HTERT RPE-1 (cell line): ENCODE data around the gene ABI3.

Source experiments
- in situ Hi-C: fragments of 300-500 bp; cut with MboI; formaldehyde crosslinking; loops from 4 replicates; pipeline ENCODE4 v1.14.3; 2020; ENCODE audit warnings: low sequenced_read_pairs

ABI3 gene

GRCh38 chr17:49224198-49224996 lies 13.9 kb downstream of the ABI3 start:
- in situ Hi-C loops, result no loop called here

- in situ Hi-C loops, result no loop called here
These were observed 14.5 kb downstream of the ABI3 start for GRCh38 chr17:49224997-49225337.

GRCh38 chr17:49225554-49226236 lies 15.2 kb downstream of the ABI3 start:
- in situ Hi-C loops, result no loop called here

GRCh38 chr17:49226771-49227435 lies 16.4 kb downstream of the ABI3 start:
- in situ Hi-C loops, result no loop called here

GRCh38 chr17:49227436-49228261 lies 17.1 kb downstream of the ABI3 start:
- in situ Hi-C loops, result no loop called here

GRCh38 chr17:49229076-49229804 lies 18.7 kb downstream of the ABI3 start:
- in situ Hi-C loops, result no loop called here

GRCh38 chr17:49229805-49230600 lies 19.5 kb downstream of the ABI3 start:
- in situ Hi-C loops, result no loop called here

GRCh38 chr17:49230636-49231562 lies 20.4 kb downstream of the ABI3 start, which contains the start of gene PHOSPHO1:
PHOSPHO1 (minus strand) TSS chr17:49230787; CDS start chr17:49226691, 4,096 bp downstream.
- in situ Hi-C loops, result no loop called here

GRCh38 chr17:49231563-49231894 lies 21.0 kb downstream of the ABI3 start:
- in situ Hi-C loops, result no loop called here

- in situ Hi-C loops, result no loop called here
These were observed 24.1 kb downstream of the ABI3 start for GRCh38 chr17:49234509-49235080.

- in situ Hi-C loops, result no loop called here
These were observed 25.4 kb downstream of the ABI3 start for GRCh38 chr17:49235896-49236295.

- in situ Hi-C loops, result no loop called here
These were observed 29.5 kb downstream of the ABI3 start for GRCh38 chr17:49239963-49240362.

GRCh38 chr17:49240619-49241018 lies 30.1 kb downstream of the ABI3 start:
- in situ Hi-C loops, result no loop called here

GRCh38 chr17:49241040-49241439 lies 30.5 kb downstream of the ABI3 start:
- in situ Hi-C loops, result no loop called here

- in situ Hi-C loops, result no loop called here
These were observed 31.3 kb downstream of the ABI3 start for GRCh38 chr17:49241692-49242397.

- in situ Hi-C loops, result no loop called here
These were observed 32.3 kb downstream of the ABI3 start for GRCh38 chr17:49242813-49243212.

- in situ Hi-C loops, result no loop called here
These were observed 34.3 kb downstream of the ABI3 start for GRCh38 chr17:49244839-49245238.

GRCh38 chr17:49247944-49248343 lies 37.4 kb downstream of the ABI3 start:
- in situ Hi-C loops, result no loop called here
